C4-2B (cell line): Measurements from ENCODE around the gene RPTOR.

Source experiments
- H3K27ac ChIP-seq: fragments of 450-650 bp; 2 replicates; pipeline ENCODE4 v1.5.1; 2017
- ZFX ChIP-seq: fragments of 450-650 bp; IDR thresholded peaks from 2 replicates; pipeline ENCODE4 v1.6.1; 2017
- TF ChIP-seq, protein P1 (sequence below): fragments of 450-650 bp; conservative IDR thresholded peaks from 2 replicates; pipeline ENCODE4 v1.5.1; 2017; ENCODE audit warnings: mild to moderate bottlenecking

Gene RPTOR

DNA sequence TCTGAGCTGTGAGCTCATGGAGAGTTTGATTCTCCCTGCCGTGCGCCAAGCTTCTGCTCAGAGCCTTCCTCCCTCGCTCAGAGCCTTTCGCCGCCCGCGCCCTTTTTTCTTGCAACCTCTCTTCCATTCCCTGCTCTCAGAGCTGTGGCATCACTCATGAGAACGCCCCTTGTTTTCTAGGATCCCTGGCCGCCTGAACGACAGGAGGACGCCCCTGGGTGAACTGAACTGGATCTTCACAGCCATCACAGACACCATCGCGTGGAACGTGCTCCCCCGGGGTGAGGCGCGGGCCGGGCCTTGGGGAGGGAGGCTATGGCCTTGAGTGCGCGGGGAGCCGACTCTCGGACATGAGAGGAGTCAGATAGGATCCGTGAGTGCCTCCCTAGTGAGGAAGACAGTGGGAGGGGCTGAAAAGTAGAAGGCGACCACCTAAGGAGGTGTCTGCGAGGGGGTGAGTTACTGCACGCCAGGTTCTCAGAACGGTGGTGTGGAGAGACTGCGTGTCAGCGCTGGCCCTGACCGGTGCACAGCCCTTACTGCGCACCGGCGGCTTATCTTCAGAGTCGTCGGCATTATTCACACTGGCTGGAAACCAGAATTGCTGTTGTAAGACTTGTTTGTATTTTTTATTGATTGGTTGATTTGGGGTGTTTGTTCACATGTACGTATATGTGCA, 277.5 kb downstream of the RPTOR start:
- no peak for TF ChIP-seq ZFX
- TF ChIP-seq, protein P1, sequence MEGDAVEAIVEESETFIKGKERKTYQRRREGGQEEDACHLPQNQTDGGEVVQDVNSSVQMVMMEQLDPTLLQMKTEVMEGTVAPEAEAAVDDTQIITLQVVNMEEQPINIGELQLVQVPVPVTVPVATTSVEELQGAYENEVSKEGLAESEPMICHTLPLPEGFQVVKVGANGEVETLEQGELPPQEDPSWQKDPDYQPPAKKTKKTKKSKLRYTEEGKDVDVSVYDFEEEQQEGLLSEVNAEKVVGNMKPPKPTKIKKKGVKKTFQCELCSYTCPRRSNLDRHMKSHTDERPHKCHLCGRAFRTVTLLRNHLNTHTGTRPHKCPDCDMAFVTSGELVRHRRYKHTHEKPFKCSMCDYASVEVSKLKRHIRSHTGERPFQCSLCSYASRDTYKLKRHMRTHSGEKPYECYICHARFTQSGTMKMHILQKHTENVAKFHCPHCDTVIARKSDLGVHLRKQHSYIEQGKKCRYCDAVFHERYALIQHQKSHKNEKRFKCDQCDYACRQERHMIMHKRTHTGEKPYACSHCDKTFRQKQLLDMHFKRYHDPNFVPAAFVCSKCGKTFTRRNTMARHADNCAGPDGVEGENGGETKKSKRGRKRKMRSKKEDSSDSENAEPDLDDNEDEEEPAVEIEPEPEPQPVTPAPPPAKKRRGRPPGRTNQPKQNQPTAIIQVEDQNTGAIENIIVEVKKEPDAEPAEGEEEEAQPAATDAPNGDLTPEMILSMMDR = no peak
- 0 out of 2 replicates have a peak overlapping the region, but pooled peaks have one; percentile 59 for H3K27ac ChIP-seq

DNA sequence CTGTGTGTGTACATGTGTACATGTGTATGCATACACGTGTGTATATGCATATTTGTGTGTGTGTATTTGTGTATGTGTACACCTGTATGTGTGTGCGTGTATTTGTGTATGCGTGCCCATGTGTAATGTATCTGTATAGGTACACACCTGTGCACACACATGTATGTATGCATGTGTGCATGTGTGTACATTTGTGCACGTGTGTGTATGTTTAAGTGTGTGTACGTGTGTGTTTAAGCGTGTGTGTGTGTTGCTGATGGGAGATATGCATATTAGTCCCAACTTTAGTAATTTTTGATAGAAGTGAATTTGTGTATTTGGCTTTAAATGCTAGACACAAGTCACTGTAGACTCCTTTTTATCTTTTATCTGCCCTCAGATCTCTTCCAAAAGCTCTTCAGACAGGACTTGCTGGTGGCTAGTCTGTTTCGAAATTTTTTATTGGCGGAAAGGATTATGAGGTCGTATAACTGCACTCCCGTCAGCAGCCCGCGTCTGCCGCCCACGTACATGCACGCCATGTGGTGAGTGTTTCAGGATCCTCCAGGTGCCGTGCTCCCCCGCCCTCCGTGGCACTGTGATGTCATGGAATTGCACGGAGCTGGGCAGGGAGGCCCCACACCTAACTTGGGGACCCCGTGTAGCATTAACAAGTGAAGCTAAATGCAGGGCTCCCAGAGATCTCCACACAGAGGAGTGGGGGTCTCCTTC, 278.2 kb downstream of the RPTOR start:
- peak overlapping the region; percentile 59 for H3K27ac ChIP-seq

DNA sequence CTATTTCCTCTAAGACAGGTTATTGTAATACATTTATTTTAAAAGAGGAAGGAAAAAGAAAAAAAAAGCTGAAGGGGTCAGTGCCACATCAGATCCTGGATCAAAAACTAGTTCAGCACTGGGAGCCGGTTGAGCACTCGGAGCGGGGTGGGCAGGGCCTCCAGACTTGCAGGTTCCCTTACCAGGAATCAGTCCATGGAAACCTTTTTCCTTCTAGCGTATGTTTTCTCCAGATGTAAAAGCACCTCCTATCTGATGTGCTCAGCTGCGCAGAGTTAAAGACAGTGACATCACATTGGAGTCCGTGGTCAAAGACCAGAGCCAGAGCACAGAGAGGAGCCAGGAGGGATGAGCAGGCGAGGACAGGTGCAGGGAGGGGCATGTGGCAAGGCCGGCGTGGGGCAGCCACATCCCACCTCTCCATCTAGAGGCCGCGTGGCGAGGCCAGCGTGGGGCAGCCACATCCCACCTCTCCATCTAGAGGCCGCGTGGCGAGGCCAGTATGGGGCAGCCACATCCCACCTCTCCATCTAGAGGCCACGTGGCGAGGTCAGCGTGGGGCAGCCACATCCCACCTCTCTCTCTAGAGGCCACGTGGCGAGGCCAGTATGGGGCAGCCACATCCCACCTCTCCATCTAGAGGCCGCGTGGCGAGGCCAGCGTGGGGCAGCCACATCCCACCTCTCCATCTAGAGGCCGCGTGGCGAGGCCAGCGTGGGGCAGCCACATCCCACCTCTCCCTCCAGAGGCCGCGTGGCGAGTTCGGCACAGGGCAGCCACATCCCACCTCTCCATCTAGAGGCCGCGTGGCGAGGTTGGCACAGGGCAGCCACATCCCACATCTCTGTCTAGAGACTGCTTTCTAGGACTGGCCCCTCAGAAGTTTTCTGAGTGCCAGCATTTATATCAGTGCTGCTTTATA, 280.2 kb downstream of the RPTOR start:
- no peak overlapping the region for H3K27ac ChIP-seq
- no peak for TF ChIP-seq ZFX
- TF ChIP-seq, protein P1 = no peak

More for the DNA sequence above, 278.2 kb downstream of the RPTOR start:
- TF ChIP-seq ZFX = no peak
- TF ChIP-seq, protein P1 = no peak

DNA sequence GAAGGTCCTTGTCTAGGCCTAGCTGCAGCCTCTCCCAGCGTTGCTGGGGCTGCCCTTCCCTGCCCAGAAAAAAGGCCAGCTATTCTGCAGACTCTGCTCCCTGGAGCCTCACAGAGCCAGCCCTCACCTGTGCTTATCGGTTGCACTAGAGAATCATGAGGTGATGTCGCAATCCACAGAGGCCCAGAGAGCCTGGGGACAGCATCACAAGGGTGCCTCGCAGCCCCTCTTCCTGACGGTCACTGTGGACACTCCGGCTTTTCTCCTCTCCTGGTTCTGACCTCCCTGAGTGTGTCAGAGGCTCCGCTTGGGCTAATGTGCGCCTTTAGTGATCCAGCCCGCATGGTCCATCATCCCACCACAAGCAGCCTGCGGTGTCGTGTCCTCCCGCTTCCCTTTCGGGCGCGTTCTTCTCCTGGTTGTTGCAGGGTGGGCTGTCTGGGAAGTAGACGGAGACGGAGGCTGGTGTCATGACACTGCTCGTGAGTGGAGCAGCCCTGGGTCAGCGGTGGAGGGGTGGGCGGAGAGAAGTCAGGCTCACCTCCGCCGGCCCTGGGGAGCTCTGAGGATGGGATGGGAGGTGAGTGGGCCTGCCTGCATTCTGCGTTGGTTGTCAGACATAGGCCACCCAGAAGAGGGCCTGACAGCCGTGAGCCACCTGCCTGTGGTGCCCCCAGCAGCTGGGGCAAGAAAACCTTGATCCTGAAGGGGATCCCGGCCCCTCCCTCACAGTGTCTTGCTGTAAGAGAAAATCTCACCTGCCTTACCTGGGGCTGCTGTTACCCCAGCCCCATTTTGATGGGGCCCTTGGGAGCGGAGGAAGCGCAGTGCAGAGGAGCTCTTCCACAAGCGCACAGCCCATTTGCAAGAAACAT, 281.1 kb downstream of the RPTOR start:
- TF ChIP-seq, protein P1 = no peak
- TF ChIP-seq ZFX = no peak
- H3K27ac ChIP-seq = no peak overlapping the region

DNA sequence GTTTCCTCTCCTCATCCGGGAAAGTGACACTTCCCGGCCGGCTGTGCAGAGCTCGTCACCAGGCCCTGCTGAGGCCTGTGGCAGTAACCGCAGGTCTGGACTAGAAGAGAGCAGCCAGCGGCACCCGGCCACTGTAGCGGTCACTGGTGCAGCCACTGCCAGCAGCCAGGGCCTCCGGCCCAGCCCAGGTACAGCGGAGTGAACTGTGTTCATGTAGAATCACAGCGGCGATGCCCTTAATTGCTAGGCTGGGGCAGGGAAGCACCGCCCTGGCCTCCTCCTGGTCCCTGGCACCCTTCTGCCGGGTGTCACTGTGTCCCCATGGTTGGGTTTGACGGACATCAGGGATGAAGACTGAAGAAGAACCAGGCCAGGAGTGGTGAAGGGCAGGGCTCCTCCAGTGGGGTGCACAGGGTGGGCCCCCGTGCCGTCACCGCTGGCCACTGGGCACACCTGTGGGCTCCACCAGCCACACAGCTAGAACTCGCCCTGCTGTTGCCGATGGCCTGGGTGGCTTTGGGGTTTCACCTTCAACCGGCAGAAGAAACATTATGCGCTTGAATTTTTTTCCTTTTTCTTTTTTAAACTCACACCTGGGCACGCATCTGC, 281.8 kb downstream of the RPTOR start:
- no peak for TF ChIP-seq ZFX
- TF ChIP-seq, protein P1 = no peak
- no peak overlapping the region for H3K27ac ChIP-seq

DNA sequence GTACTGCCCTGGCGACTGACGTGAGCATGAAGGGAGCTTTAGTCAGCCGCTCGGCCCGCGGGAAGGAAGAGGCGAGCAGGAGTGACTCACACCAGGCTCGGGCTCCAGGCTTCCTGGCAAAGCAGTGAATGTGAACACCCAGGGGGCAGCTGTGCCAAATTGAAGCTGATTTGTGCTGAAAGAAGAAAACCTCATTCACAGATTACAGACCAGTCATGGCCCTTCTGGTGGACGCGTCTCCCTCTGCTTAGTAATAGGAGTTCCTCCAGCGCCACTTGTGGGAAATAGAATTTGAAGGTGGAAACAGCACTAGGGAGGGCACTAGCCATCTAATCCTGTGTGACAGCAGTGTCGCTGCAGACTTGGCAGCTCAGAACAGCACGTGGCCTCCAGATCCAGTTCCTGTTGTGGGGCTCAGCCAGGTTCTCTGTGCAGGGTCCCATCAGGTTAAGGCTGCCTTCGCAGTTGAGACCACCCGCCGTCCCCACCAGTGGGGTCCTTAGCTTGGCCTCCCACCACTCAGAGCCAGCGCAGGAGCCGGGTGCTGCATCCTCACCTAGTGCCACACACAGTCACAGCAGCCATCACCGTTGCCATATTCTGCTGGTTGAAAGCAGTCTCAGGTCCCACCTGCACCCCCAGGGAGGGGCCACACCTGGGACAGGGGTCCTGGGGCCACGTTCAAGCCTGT, 282.5 kb downstream of the RPTOR start:
- TF ChIP-seq, protein P1 = no peak
- no peak for TF ChIP-seq ZFX
- no peak overlapping the region for H3K27ac ChIP-seq
